Activated naive CD8-positive, alpha-beta T cell treated with anti-CD3 and anti-CD28 coated beads, Interleukin-2, amount 10 ng/mL, durations not matched to agents 7 days and 5 days (primary cell): ENCODE results near the gene PKN2. TPM values are rescaled to one million over a fixed set of nuclear protein-coding genes. Genes with fewer than 3 reads are reported as not detected.
A peak's percentile ranks its signal among the peaks of the same experiment; 100 is the strongest.

ENCODE experiments used
- ATAC-seq: fragments of 150-1000 bp; cut with Tn5 transposase; one replicate; pipeline ENCODE4 v1.10.0; 2021; ENCODE audit warnings: low read depth, moderate library complexity
- POLR2A ChIA-PET: fragments of 350-600 bp; sonication (Branson Sonifier 250); formaldehyde crosslinking; loops from one replicate; lab custom pipeline; 2021; ENCODE audit warnings: antibody characterized with exemption; lab: Charles Lee
- DNase-seq: peaks from one replicate; pipeline ENCODE4 v3.0.0; 2021
- H3K27ac Mint-ChIP-seq: one replicate; pipeline ENCODE4 v1.8.0; 2022; ENCODE audit warnings: mild to moderate bottlenecking, mixed read lengths
- H3K27me3 Mint-ChIP-seq: one replicate; pipeline ENCODE4 v1.8.0; 2022; ENCODE audit warnings: mild to moderate bottlenecking, moderate library complexity, mixed read lengths
- H3K36me3 Mint-ChIP-seq: one replicate; pipeline ENCODE4 v1.8.0; 2021; ENCODE audit warnings: mild to moderate bottlenecking, mixed read lengths
- H3K4me1 Mint-ChIP-seq: one replicate; pipeline ENCODE4 v1.8.0; 2021; ENCODE audit warnings: mixed read lengths
- H3K4me3 Mint-ChIP-seq: one replicate; pipeline ENCODE4 v1.8.0; 2022; ENCODE audit warnings: mild to moderate bottlenecking, moderate library complexity, mixed read lengths
- H3K9me3 Mint-ChIP-seq: one replicate; pipeline ENCODE4 v1.8.0; 2021; ENCODE audit warnings: mixed read lengths
- total RNA-seq, 2 experiments: library from RNA; stranded (reverse); gene quantifications; one replicate each; pipeline ENCODE4 v1.2.3, GENCODE V29; 2021

The PKN2 gene
- total RNA-seq, 2 experiments from 2014 or later = 32.4 to 36.7 TPM

- Mint-ChIP-seq H3K36me3 (peaks cover 17% of the 10 kb centered on the region), H3K27ac (no peak overlapping the region), H3K27me3 (no peaks in the 10 kb centered on the region), H3K9me3 (no peaks in the 10 kb centered on the region), H3K4me3 (no peak overlapping the region), H3K4me1 (no peaks in the 10 kb centered on the region)
- POLR2A ChIA-PET = no interaction called here
- ATAC-seq (no peak), DNase-seq (no peak)
Observed at GRCh38 chr1:88751714-88752113, 67.6 kb downstream of the PKN2 start.

- no peaks in the 10 kb centered on the region for H3K27me3 Mint-ChIP-seq
- no peaks in the 10 kb centered on the region for H3K9me3 Mint-ChIP-seq
- no peak overlapping the region for H3K4me3 Mint-ChIP-seq
- POLR2A ChIA-PET = no interaction called here
- peaks cover 15% of the 10 kb centered on the region for H3K36me3 Mint-ChIP-seq
- no peak overlapping the region for H3K27ac Mint-ChIP-seq
- no peak for DNase-seq
- no peak for ATAC-seq
- no peaks in the 10 kb centered on the region for H3K4me1 Mint-ChIP-seq
Observed at GRCh38 chr1:88753506-88753905, 69.4 kb downstream of the PKN2 start.

- no peaks in the 10 kb centered on the region for H3K27me3 Mint-ChIP-seq
- no peak for ATAC-seq
- POLR2A ChIA-PET = no interaction called here
- H3K4me1 Mint-ChIP-seq = peaks cover 1% of the 10 kb centered on the region
- H3K27ac Mint-ChIP-seq = no peak overlapping the region
- H3K9me3 Mint-ChIP-seq = no peaks in the 10 kb centered on the region
- peaks cover 14% of the 10 kb centered on the region for H3K36me3 Mint-ChIP-seq
- H3K4me3 Mint-ChIP-seq = no peak overlapping the region
- no peak for DNase-seq
Observed at GRCh38 chr1:88763649-88764406, 79.8 kb downstream of the PKN2 start.

GRCh38 chr1:88768187-88768586, 84.1 kb downstream of the PKN2 start:
- H3K27ac Mint-ChIP-seq = no peak overlapping the region
- ATAC-seq = no peak

GRCh38 chr1:88768816-88769215, 84.7 kb downstream of the PKN2 start:
- Mint-ChIP-seq H3K27me3 (no peaks in the 10 kb centered on the region), H3K36me3 (peaks cover 20% of the 10 kb centered on the region), H3K4me1 (peaks cover 6% of the 10 kb centered on the region), H3K27ac (no peak overlapping the region), H3K4me3 (no peak overlapping the region), H3K9me3 (no peaks in the 10 kb centered on the region)
- DNase-seq = no peak
- ATAC-seq = no peak
- POLR2A ChIA-PET = no interaction called here

More at GRCh38 chr1:88768187-88768586, 84.1 kb downstream of the PKN2 start:
- POLR2A ChIA-PET = no interaction called here
- Mint-ChIP-seq H3K36me3 (peaks cover 16% of the 10 kb centered on the region), H3K27me3 (no peaks in the 10 kb centered on the region), H3K4me3 (no peak overlapping the region), H3K9me3 (no peaks in the 10 kb centered on the region), H3K4me1 (peaks cover 1% of the 10 kb centered on the region)
- no peak for DNase-seq

- Mint-ChIP-seq H3K9me3 (peaks cover 2% of the 10 kb centered on the region), H3K27me3 (no peaks in the 10 kb centered on the region), H3K4me1 (peaks cover 10% of the 10 kb centered on the region), H3K4me3 (no peak overlapping the region), H3K27ac (peak overlapping the region; percentile 49), H3K36me3 (peaks cover 44% of the 10 kb centered on the region)
- POLR2A ChIA-PET = no interaction called here
- no peak for DNase-seq
- peak; percentile 64 for ATAC-seq
Observed at GRCh38 chr1:88773540-88774150, 89.6 kb downstream of the PKN2 start.

DNA sequence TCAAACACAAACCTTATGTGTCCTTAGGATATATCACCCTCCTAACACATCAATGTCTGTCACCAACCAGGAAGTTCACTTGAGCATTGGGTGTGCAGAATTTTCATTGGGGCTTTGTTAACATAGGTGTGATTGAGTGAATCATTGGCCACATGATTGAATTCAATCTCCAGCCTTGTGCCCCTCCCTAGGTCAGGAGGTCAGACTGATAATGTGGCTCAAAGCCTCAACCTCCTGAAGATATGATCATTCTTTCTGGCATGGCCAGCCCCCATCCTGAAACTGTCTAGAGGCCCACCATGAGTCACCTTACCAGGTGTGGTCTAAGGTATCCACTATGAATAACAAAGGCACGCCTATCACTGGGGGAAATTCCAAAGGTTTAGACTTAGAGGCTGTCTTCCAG, 90.1 kb downstream of the PKN2 start:
- no peaks in the 10 kb centered on the region for H3K27me3 Mint-ChIP-seq
- DNase-seq (no peak), ATAC-seq (peak; percentile 57)
- POLR2A ChIA-PET = no interaction called here
- H3K36me3 Mint-ChIP-seq = peaks cover 41% of the 10 kb centered on the region
- peak overlapping the region; percentile 49 for H3K27ac Mint-ChIP-seq
- H3K4me1 Mint-ChIP-seq = peaks cover 10% of the 10 kb centered on the region
- peaks cover 2% of the 10 kb centered on the region for H3K9me3 Mint-ChIP-seq
- no peak overlapping the region for H3K4me3 Mint-ChIP-seq

- Mint-ChIP-seq H3K4me3 (no peak overlapping the region), H3K4me1 (peaks cover 10% of the 10 kb centered on the region), H3K27ac (no peak overlapping the region), H3K36me3 (peaks cover 39% of the 10 kb centered on the region), H3K27me3 (no peaks in the 10 kb centered on the region), H3K9me3 (peaks cover 2% of the 10 kb centered on the region)
- POLR2A ChIA-PET = no interaction called here
- ATAC-seq (no peak), DNase-seq (no peak)
Observed at GRCh38 chr1:88777604-88778149, 93.6 kb downstream of the PKN2 start.

GRCh38 chr1:88779880-88780279, 95.8 kb downstream of the PKN2 start:
- Mint-ChIP-seq H3K4me3 (no peak overlapping the region), H3K36me3 (peaks cover 32% of the 10 kb centered on the region), H3K27me3 (no peaks in the 10 kb centered on the region), H3K9me3 (peaks cover 2% of the 10 kb centered on the region), H3K27ac (no peak overlapping the region), H3K4me1 (no peaks in the 10 kb centered on the region)
- DNase-seq (no peak), ATAC-seq (no peak)
- POLR2A ChIA-PET = interaction anchor here (0.7 kb wide), 1 partner anchor 638 kb away, joined by 3 read pairs; no protein-coding TSS in a partner anchor

- Mint-ChIP-seq H3K9me3 (no peaks in the 10 kb centered on the region), H3K4me1 (no peaks in the 10 kb centered on the region), H3K27ac (no peak overlapping the region), H3K36me3 (peaks cover 31% of the 10 kb centered on the region), H3K27me3 (no peaks in the 10 kb centered on the region), H3K4me3 (no peak overlapping the region)
- no peak for ATAC-seq
- POLR2A ChIA-PET = interaction anchor here (0.7 kb wide), 1 partner anchor 638 kb away, joined by 3 read pairs; no protein-coding TSS in a partner anchor
- no peak for DNase-seq
Observed at GRCh38 chr1:88780485-88780884, 96.4 kb downstream of the PKN2 start.

GRCh38 chr1:88783145-88783544, 99.1 kb downstream of the PKN2 start:
- Mint-ChIP-seq H3K36me3 (peaks cover 22% of the 10 kb centered on the region), H3K9me3 (no peaks in the 10 kb centered on the region), H3K4me3 (no peak overlapping the region), H3K27me3 (no peaks in the 10 kb centered on the region), H3K4me1 (peaks cover 2% of the 10 kb centered on the region), H3K27ac (no peak overlapping the region)
- POLR2A ChIA-PET = no interaction called here
- no peak for DNase-seq
- ATAC-seq = no peak

GRCh38 chr1:88784551-88784950, 100.5 kb downstream of the PKN2 start:
- no peak for DNase-seq
- Mint-ChIP-seq H3K27me3 (no peaks in the 10 kb centered on the region), H3K36me3 (peaks cover 26% of the 10 kb centered on the region), H3K9me3 (no peaks in the 10 kb centered on the region), H3K4me3 (no peak overlapping the region), H3K4me1 (peaks cover 2% of the 10 kb centered on the region), H3K27ac (no peak overlapping the region)
- no peak for ATAC-seq
- POLR2A ChIA-PET = no interaction called here

DNA sequence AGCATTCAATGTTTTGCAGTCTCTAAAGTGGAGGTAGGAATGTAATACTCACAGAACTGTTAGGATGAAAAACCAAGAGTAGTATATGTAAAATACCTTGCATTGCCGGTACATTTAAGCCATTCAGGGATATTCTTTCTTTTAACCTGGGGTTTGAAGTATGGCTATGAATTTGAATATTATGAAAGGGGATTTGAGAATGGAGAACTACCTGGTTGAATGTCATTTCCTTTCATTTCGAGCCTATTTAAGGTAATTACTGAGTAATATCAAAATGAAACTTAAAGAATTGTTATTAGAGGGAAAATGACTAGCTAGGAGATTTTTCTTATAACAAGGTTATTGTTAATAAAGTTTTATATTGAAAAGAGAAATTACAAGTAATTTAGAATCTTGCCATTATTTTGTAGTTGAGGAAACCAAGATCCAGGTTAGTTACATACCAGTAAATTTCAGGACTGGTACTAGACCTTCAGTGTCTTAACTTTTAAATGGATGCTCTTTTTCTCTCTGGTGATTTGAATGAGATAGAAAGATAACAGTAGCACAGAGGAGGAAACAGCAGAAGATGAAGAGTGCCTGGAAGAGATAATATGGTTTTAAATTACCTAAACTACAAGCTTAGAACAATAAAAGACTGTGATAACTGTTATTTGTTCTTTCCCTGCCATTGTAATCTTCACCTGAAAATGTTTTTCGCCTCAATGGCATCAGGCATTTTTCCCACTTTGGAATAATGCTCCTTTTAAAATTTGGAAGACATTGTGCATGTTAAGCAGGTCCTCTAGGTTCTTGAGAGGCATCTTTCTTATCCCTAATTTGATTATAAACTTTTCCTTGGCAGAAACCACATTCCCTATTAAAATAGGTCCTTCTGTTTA, 103.2 kb downstream of the PKN2 start:
- Mint-ChIP-seq H3K4me3 (no peak overlapping the region), H3K36me3 (peaks cover 27% of the 10 kb centered on the region), H3K27me3 (no peaks in the 10 kb centered on the region), H3K4me1 (peaks cover 2% of the 10 kb centered on the region), H3K9me3 (no peaks in the 10 kb centered on the region), H3K27ac (no peak overlapping the region)
- no peak for DNase-seq
- no peak for ATAC-seq
- POLR2A ChIA-PET = no interaction called here
